HG03159 (cell line): ENCODE measurements around the gene GPR25.

Experiments used
- ATAC-seq: cut with Tn5 transposase; IDR thresholded peaks from one replicate; pipeline ENCODE4 v1.9.1; 2021; ENCODE audit warnings: mild to moderate bottlenecking, moderate library complexity; ENCODE audit not compliant: unreplicated experiment

The GPR25 gene

DNA sequence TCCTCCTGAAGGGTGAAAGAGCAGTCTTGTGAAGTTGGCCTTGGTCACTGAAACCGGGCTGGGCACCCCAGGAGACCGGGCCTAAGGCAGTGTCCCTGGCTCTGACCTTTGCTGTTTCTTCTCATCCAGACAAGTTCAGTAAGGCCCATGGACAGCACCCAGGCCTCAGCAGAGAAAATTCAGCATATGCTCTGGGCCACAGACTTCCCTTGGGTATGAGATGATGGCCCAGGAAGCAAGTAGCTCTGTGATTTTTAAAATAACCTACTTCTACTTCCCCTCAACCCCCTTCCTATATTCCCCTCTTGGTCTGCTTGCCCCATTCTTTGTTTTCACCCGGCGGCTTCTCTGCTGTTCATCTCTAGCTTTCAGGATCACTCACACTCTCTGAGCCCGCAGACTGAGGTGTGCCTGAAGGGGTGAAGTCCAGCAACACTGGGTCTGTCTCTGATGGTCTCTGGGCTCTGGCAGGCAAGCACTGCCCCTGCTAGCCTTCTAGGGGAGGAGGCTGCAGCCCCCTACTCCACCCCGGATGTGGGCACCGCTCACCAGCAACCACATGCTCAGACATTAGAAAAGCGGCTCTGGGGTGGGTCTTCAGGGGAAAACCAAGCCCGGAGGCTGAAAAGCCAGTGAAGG, 2.9 kb upstream of the GPR25 start:
- ATAC-seq: peak; percentile 41

DNA sequence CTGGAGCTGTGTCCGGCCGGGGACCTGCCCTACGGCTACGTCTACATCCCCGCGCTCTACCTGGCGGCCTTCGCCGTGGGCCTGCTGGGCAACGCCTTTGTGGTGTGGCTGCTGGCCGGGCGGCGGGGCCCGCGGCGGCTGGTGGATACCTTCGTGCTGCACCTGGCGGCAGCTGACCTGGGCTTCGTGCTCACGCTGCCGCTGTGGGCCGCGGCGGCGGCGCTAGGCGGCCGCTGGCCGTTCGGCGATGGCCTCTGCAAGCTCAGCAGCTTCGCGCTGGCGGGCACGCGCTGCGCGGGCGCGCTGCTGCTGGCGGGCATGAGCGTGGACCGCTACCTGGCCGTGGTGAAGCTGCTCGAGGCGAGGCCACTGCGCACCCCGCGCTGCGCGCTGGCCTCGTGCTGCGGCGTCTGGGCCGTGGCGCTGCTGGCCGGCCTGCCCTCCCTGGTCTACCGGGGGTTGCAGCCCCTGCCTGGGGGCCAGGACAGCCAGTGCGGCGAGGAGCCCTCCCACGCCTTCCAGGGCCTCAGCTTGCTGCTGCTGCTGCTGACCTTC, 412 bp downstream of the GPR25 start:
- no peak for ATAC-seq

DNA sequence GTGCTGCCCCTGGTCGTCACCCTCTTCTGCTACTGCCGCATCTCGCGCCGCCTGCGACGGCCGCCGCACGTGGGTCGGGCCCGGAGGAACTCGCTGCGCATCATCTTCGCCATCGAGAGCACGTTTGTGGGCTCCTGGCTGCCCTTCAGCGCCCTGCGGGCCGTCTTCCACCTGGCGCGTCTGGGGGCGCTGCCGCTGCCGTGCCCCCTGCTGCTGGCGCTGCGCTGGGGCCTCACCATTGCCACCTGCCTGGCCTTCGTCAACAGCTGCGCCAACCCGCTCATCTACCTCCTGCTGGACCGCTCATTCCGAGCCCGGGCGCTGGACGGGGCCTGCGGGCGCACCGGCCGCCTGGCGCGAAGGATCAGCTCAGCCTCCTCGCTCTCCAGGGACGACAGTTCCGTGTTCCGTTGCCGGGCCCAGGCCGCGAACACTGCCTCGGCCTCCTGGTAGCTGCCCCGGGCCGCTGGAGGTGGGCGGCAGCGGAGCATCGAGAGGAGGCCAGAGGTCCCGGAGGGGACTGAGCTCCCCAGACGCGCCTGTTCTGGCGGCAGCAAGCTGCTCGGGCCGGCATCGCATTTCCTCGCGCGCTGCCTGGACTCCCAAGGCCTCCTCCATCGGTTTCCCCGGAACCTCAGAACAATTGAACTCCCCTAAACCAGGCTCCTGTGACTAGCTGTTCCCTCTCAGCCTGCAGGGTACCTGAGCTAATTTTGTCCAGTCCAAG, 1.1 kb downstream of the GPR25 start:
- ATAC-seq: no peak

DNA sequence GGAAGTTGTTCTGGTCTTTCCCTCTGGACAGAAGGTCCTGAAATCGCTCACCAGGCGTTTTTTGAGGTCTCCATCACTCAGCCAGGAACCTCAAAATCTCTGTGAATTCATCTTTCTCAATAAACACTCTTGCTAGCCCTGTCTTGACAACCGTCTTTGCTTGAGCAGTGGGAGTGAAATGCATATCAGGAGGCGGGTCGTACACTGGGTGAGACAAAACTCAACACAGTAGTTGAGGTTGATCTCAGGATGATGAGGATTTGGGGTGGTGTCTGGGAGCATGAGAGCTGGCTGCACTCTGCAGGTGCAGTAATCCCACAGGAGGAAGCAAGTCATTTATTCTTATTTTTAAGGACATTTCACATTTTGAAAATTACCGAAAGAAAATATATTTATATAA, 1.9 kb downstream of the GPR25 start:
- no peak for ATAC-seq

DNA sequence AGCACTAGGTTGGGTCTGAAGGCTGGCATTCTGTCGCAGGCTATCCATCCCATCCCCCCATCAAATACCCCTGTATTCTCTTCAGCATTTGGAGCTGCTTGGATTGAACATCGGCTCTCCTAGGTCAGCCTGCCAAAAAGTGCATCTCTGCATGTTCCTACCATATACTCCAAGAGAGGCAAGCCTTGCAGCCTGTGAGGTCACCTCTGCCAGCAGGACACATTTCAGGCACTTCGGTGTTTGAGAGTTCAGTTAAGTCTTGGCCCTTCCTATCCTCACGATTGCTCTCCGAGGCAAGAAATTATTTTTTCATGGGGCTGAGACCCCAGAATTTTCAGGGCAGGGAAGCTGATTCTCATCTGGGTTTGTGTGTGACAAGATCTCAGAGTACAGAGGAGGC, 2.6 kb downstream of the GPR25 start:
- ATAC-seq: no peak

DNA sequence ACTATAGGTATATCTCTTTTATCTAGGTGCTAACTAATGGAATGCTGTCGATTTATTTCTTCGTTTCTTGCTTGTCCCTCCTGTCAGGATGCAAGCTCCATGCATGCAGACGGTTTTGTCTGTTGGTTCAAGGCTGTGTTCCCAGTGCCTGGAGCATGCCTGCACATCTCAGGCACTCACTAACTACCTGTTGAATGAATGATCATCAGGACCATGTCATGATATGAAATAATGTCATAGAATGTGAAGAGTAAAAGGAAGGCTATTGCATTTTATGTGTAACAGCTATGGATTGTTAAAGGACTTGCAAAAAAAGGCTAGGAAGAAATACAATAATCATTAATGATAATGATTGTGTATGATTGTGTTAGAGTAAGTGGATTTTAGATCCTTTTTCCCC, 4.2 kb downstream of the GPR25 start:
- ATAC-seq: no peak

DNA sequence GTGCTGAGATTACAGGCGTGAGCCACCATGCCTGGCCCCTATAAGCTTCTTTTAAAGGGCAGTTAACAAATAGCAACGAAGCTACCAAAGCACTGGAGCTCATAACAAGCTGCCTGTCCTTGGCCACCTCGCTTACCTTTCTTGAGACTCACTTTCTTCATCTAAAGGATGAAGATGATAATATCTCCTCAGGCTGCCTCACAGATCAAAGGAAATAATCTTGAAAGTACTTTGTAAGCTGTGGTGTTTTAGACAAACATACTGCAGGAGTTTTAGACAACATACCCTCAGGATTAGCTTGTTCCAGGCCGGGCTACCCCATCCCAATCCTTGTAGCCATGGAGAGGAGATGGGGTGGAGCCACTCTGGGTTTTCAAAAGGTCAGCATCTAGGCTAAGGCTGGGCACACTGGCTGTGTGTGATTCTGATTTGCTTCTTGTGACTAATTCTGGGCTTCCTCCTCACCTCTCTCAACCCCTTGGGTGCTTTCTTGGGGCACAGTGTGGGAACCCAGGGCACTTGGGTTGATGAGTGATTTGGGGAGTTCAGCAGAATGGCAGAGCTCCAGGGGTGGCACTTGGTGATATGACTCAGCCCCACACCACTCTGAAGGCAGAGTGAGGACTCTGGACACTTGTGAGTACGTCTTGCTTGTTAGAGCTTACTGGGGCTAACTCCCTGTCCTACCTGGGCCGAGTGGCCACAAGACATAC, 5.2 kb downstream of the GPR25 start:
- ATAC-seq: peak; percentile 55

DNA sequence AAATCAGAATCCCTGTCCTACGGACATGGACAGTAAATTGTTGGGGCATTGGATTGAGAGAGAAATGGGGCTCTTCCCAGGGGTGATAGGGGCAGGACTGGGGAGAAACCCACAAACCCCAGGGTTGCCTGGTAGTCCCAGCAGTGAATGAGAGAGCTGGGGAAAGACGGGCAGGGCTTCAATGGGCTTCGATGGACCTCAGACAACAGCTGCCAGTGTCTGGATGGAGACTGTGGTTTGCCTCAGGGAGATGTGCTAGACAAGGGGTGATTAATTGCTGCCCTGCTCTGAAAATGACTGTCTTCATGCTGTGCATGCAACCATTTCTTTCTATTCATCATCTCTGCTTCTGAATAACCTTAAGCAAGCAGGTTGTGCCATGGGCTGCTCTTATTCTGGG, 7.4 kb downstream of the GPR25 start:
- peak; percentile 64 for ATAC-seq

DNA sequence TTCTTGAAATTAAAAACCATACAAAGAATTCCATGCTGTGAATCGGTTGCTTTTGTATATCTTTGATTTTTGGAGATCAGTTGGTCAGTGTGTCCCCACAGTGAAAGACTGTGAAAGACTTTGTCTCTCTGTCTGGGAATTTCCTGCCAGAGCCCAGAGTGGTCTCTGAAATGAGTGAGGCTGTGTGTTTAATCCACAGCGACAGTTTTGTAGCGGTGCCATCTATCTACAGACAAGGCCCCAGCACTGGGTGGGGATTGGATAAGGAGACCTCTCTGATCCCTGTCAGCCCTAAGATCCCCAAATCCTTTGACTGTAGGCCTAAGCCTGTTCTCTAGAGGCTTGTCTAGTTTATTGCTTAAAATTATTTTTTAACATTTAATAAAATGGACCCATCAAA, 10.3 kb downstream of the GPR25 start:
- ATAC-seq: no peak

DNA sequence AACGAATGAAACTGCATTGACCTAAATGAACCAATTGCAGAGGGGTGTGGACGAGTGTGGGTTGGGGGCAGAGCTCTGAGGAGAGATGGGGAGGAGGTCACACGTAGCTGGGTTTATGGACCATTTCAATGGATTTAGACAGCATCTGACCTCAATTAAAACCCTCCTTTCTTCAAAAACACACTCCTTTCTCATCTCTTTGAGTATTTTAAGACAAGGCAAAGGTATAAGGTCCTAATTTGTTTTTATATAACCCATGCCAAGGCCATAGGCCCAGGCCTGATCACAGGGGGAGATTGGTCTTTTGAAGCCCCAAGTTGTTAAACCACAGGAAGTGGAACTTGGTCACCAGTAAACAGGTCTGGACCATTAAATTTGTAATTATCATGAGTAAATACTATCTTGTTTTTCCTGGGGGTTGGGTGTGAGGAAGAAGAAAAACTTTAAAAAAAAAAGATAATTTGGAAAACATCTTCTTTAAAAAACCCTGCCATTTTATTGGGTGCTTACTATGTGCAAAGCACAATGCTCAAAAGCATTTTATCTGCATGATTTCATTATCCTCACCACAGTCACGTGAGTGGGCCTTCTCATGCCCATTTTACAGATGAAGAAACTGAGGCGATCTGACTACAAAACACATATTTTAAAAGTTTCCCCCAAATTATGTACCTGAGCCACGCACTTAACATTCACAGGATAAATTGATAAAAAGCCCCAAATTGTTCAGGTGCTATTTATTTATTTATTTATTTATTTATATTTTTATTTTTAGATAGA, 13.0 kb downstream of the GPR25 start:
- no peak for ATAC-seq

DNA sequence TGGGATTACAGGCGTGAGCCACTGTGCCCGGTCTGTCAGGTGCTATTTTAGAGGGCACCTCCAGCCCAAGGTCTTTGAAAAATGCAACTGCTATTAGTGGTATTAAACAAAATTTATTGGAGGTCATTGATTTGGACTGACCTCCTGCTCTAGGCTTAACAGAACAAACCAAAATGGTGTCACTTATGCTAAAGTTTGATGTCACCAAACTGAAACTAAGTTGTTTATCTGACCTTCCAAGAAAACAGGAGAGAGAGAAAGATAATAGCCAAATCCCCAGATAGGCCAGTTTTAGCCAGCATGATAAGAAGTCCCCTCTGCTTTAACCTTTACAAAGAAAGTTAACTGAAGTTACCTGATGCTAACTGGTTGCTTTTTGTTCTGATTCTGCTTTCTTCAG, 13.8 kb downstream of the GPR25 start:
- ATAC-seq: no peak

DNA sequence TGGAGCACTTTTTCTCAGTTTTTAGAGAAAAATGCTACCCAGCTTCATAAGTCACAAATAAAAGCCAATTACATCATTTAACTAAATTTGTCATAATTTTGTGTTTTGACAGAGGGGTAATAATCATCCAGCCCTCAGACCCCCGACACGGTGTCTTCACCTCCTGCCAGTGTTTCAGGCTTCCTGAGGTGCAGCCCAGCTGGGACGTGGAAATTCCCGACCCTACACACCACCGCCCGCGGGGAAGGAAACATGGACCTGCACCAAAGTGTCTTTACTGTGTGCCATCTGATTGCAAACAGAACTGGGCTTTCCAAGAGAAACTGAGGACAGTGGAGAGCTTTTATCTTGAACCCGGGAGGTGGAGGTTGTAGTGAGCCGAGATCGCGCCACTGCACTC, 14.3 kb downstream of the GPR25 start:
- no peak for ATAC-seq

DNA sequence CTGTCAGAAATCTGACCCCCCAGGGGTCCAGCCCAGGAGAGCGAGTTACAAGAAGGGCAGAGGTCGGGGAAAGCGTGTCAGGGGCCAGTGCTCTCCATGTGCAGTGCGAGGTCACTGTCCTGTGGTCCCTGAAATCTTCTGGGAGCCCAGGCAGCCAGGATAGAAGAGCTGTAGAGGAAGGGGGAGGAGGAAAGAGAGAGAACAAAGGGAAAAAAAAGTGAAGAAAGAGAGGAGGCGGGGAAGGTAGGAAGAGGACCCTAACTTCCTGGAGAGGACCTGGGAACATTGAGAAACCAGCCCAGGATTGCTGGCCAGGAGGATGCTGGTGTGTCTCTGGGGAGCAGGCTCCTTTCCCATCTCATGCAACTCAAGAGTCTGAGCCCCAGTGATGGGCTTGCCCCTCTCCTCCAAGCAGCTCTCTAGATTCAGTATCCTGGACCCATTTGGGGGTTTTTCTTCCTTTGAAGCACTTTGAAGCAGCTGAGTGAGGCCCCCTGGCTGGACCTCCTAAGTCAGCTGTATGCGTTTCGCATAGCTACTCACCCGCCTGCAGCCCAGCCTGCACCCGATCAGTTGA, 15.1 kb downstream of the GPR25 start:
- ATAC-seq: no peak

DNA sequence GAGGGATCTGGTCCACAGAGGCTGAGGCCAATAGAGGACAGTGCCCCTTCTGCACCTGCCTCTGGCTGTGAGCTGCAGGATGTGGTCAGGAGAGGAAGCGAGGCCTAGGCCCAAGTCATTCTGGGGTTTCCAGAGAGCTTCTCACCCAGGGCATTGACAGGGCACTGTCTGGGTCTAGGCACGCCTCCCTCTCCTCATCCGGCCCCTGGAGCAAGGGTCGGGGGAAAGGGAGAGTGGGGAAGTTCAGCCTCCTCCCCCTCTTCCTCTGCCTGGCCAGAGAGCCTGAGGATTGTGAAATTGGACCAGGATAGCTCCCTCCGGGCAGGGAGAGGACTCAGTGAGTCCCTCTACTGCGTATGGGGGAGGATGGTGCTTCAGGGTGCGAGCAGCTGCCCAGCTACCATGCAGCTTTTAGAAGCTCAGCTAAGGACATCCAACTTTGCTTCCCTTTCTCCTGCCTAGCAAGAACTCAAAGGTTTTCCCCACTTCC, 15.6 kb downstream of the GPR25 start:
- peak; percentile 91 for ATAC-seq

DNA sequence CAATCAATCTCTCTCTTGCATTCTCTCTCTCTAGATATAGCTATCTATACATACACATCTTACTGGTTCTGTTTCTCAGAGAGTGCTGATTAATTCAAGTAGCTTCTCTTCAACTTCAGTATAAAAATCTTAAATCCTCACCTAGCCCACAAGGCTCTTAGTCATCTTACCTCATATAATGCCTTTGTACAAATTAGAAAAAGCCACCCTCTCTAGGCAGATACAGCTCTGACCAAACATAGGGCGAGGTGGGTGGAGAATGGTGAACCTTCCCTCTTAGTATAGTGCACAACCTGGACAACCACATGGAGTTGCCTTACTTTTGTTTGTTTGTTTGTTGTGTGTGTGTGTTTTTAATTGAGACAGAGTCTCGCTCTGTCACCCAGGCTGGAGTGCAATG, 16.8 kb downstream of the GPR25 start:
- ATAC-seq: no peak

DNA sequence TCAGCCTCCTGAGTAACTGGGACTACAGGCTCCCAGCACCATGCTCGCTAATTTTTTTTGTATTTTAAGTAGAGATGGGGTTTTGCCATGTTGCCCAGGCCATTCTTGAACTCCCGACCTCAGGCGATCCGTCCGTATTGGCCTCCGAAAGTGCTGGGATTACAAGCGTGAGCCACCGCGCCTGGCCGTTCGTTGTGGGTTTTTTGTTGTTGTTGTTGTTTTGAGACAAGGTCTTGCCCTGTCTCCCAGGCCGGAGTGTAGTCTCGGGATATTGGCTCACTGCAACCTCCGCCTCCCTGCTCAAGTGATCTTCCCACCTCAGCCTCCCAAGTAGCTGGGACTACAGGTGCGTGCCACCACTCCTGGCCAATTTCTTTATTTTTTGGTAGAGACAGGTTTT, 17.2 kb downstream of the GPR25 start:
- no peak for ATAC-seq

DNA sequence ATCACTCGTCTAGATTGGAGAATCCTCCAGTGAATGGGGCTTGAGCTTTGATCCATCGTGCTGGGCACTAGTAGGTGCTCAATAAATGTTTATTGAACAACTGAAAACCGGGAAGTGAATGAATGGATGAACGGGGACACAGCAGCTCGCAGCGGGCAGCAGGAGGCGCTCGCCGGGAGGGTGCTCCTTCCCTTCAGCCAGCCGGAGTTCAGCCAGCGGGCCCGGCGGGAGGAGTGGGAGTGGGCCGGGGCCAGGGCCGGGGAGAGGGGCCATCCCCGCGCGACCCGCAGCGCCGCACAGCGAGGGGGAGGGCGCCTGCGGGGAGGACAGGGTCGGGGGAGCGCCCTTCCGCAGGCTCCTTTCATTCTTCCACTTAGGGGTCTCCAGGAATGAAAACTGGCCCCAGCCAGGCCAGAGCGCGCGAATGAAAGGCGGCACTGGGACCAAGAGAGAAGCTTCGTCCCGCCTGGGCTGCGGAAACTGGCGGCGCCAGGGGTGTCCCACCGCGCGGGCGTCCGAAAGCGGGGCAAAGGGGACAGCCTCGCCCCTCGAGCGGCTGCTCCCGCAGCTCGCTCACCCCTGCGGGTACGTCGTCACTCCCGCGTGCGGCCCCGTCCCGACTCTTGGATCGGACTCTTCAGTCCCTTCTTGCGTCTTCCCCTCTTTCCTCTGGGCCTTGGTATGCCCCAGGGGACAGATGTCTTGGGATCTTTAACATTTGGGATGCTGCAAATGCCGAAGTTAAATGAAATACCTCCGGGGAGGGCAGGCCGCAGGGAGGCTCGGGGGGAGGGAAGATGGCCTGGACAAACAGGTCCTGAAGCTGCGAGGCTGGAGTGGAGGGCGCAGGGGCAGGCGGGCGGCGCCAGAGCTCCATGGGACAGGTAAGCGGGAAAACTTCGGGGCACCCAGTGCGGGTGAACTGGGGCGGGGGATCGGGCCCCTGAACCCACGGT, 18.3 kb downstream of the GPR25 start:
- no peak for ATAC-seq

DNA sequence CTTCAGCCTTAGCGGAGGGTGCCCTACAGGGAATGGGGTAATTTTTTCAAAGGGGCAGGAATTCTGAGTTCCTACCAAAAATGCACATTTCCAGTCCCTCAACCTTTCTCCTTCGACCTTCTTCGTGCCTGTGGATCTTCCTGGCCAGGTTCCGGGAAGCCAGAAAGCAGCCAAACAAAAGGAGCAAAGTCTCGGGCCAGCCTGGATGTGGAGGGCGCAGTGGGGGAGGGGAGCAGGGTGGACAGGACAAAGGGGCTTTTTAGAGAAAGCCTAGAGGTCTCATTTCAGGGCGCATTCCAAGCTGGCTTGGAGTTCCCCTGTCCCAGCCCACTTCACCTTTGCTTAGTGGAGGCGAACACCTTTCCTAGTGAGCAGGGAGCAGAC, 19.0 kb downstream of the GPR25 start:
- no peak for ATAC-seq

DNA sequence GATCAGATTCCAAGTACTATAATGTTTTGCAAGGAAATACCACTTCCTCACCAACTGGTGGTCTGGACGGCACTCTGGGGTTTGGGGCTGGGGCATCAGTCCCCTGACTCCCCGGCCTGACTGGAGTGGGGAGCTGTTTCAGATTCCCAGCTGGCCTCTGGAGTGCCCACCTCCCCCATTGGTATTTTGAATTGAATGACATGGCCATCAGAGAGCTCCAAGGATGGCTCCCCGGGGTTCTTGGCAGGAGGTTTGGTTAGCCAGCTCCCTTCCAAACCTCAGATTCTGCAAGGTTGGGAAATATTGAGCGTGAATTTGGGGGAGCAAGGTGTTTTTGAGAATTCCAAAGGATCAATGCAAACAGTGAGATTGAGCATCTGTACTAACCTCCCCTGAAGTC, 19.8 kb downstream of the GPR25 start:
- ATAC-seq: no peak

DNA sequence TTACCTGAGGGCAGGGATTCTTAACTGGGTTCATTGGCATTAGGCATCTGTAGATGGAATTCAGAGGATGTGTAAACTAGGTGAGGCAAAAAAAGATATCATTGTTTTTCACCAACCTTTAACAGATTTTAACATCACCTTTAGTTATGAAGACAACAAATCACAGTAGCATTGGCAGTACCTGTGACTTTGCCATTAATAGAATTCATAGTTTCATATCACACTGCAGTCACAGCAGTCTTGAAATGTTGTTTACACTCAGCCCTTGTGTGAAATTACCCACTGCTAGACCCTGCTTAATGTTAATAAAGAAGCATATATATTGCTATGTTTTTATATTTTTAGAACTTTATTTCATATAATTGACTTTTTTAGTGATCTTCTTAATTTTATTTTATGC, 20.2 kb downstream of the GPR25 start:
- ATAC-seq: no peak
